Stimulated activated CD8-positive, alpha-beta memory T cell treated with anti-CD3 and anti-CD28 coated beads, Interleukin-12 subunit alpha, Interleukin-12 subunit beta, amount 100 ng/mL, for 4 hours (primary cell): ENCODE data around the gene SNX13.

Experiments used
- DNase-seq: peaks from one replicate; pipeline ENCODE4 v3.0.0-alpha.2; 2020; ENCODE audit warnings: low read depth

SNX13 gene

GRCh38 chr7:17774716-17775288, 165.5 kb downstream of the SNX13 start:
- no peak for DNase-seq

- no peak for DNase-seq
Measured at GRCh38 chr7:17774248-17774647, 166.0 kb downstream of the SNX13 start.

- DNase-seq = no peak
Measured at GRCh38 chr7:17773289-17773626, 167.0 kb downstream of the SNX13 start.

GRCh38 chr7:17772581-17773288, 167.6 kb downstream of the SNX13 start:
- DNase-seq = no peak

GRCh38 chr7:17771901-17772408, 168.3 kb downstream of the SNX13 start:
- DNase-seq = no peak

- DNase-seq = no peak
Measured at GRCh38 chr7:17770710-17771375, 169.5 kb downstream of the SNX13 start.

- DNase-seq = no peak
Measured at GRCh38 chr7:17769918-17770317, 170.4 kb downstream of the SNX13 start.

- no peak for DNase-seq
Measured at GRCh38 chr7:17758008-17758407, 182.3 kb downstream of the SNX13 start.

GRCh38 chr7:17746020-17746530, 194.2 kb downstream of the SNX13 start:
- no peak for DNase-seq

- no peak for DNase-seq
Measured at GRCh38 chr7:17745610-17746009, 194.7 kb downstream of the SNX13 start.

GRCh38 chr7:17743316-17743715, 197.0 kb downstream of the SNX13 start:
- no peak for DNase-seq

GRCh38 chr7:17741426-17741825, 198.9 kb downstream of the SNX13 start:
- DNase-seq = no peak
